A673 (cell line): ENCODE results near the gene DOCK1. TPM values are rescaled to one million over a fixed set of nuclear protein-coding genes. Genes with fewer than 3 reads are reported as not detected.
A peak's percentile ranks its signal among the peaks of the same experiment; 100 is the strongest.

Source experiments
- BruUV-seq: library from RNA; stranded (reverse); fragments of 400-500 nt; replicated peaks from 2 replicates; lab custom pipeline; 2021; lab: Mats Ljungman, UMichigan
- CTCF ChIA-PET: fragments of 300-600 bp; sonication (Branson Sonifier 250); formaldehyde crosslinking; loops from one replicate; lab custom pipeline; 2022; ENCODE audit warnings: antibody characterized with exemption; lab: Charles Lee
- POLR2A ChIA-PET: fragments of 300-600 bp; sonication (Branson Sonifier 250); formaldehyde crosslinking; loops from one replicate; lab custom pipeline; 2022; ENCODE audit warnings: antibody characterized with exemption; ENCODE audit not compliant: low non-redundant PET; lab: Charles Lee
- DNase-seq: peaks from one replicate; pipeline ENCODE4 v3.0.0-alpha.2; 2015; ENCODE audit warnings: low spot score
- H3K27ac ChIP-seq: fragments of 200-600 bp; sonication (generic); 2 replicates; pipeline ENCODE4 v1.5.1; 2016; ENCODE audit warnings: mixed run types, low read depth, mild to moderate bottlenecking, mixed read lengths, antibody characterized with exemption, low read length; ENCODE audit not compliant: poor library complexity, severe bottlenecking
- H3K27me3 ChIP-seq: fragments of 200-600 bp; sonication (generic); replicated peaks from 2 replicates; pipeline ENCODE4 v1.6.1; 2017; ENCODE audit warnings: mixed run types, low read depth, mild to moderate bottlenecking, mixed read lengths, antibody characterized with exemption, low read length; ENCODE audit not compliant: insufficient read depth, poor library complexity
- H3K36me3 ChIP-seq: fragments of 200-600 bp; sonication (generic); 2 replicates; pipeline ENCODE4 v1.6.1; 2016; ENCODE audit warnings: mixed run types, mild to moderate bottlenecking, mixed read lengths, antibody characterized with exemption, low read length; ENCODE audit not compliant: insufficient read depth, poor library complexity, severe bottlenecking
- H3K4me1 ChIP-seq: fragments of 200-600 bp; sonication (generic); 2 replicates; pipeline ENCODE4 v1.6.1; 2017; ENCODE audit warnings: mixed run types, mild to moderate bottlenecking, mixed read lengths, antibody characterized with exemption, low read length; ENCODE audit not compliant: insufficient read depth, poor library complexity, severe bottlenecking
- H3K4me3 ChIP-seq: fragments of 200-600 bp; sonication (generic); 2 replicates; pipeline ENCODE4 v1.5.1; 2016; ENCODE audit warnings: low read depth, mixed run types, mild to moderate bottlenecking, mixed read lengths, low read length; ENCODE audit not compliant: poor library complexity, severe bottlenecking
- H3K9me3 ChIP-seq: fragments of 200-600 bp; sonication (generic); 2 replicates; pipeline ENCODE4 v1.6.1; 2016; ENCODE audit warnings: mixed run types, low read depth, mild to moderate bottlenecking, mixed read lengths, antibody characterized with exemption, low read length; ENCODE audit not compliant: poor library complexity, severe bottlenecking
- CTCF ChIP-seq: fragments of 300-800, 200-600 bp; sonication (generic); conservative IDR thresholded peaks from 2 replicates; pipeline ENCODE4 v1.5.1; 2017; ENCODE audit warnings: low read depth, mild to moderate bottlenecking, antibody characterized with exemption, low read length, moderate library complexity, mixed read lengths
- EZH2 ChIP-seq: fragments of 200-600 bp; sonication (generic); IDR thresholded peaks from 2 replicates; pipeline ENCODE4 v1.6.1; 2017; ENCODE audit warnings: borderline replicate concordance, low read depth, mild to moderate bottlenecking, mixed read lengths, antibody characterized with exemption, low read length; ENCODE audit not compliant: poor library complexity, severe bottlenecking
- intact Hi-C: fragments of 100-400 bp; cut with micrococcal nuclease; formaldehyde crosslinking; loops from one replicate; pipeline ENCODE4 v1.10.0; 2022; ENCODE audit not compliant: unreplicated experiment
- total RNA-seq: library from RNA; stranded (reverse); gene quantifications from 2 replicates; pipeline ENCODE4 v1.2.3, GENCODE V29; 2021

The DOCK1 gene
- total RNA-seq, 1 experiment from 2014 or later: 30.7 TPM

GRCh38 chr10:127227027-127227426 lies 321.8 kb downstream of the DOCK1 start:
- Histone ChIP-seq H3K27ac (no peak overlapping the region), H3K4me3 (no peak overlapping the region), H3K27me3 (no peaks in the 10 kb centered on the region), H3K9me3 (no peaks in the 10 kb centered on the region), H3K36me3 (no peaks in the 10 kb centered on the region), H3K4me1 (no peaks in the 10 kb centered on the region)
- no TSS peak for BruUV-seq
- CTCF ChIA-PET: no interaction called here
- intact Hi-C loops: no loop called here
- POLR2A ChIA-PET: no interaction called here
- no peak for DNase-seq
- TF ChIP-seq CTCF (no peak), EZH2 (no peak)

GRCh38 chr10:127227663-127228062 lies 322.4 kb downstream of the DOCK1 start:
- no peaks in the 10 kb centered on the region for H3K36me3 ChIP-seq
- intact Hi-C loops: no loop called here
- H3K27ac ChIP-seq: no peak overlapping the region
- H3K4me1 ChIP-seq: no peaks in the 10 kb centered on the region
- H3K4me3 ChIP-seq: no peak overlapping the region
- ChIA-PET CTCF (no interaction called here), POLR2A (no interaction called here)
- no TSS peak for BruUV-seq
- no peak for TF ChIP-seq CTCF
- TF ChIP-seq EZH2: no peak
- H3K27me3 ChIP-seq: no peaks in the 10 kb centered on the region
- no peak for DNase-seq
- no peaks in the 10 kb centered on the region for H3K9me3 ChIP-seq

GRCh38 chr10:127228195-127228787 lies 323.1 kb downstream of the DOCK1 start:
- H3K4me3 ChIP-seq: no peak overlapping the region
- POLR2A ChIA-PET: no interaction called here
- H3K27me3 ChIP-seq: no peaks in the 10 kb centered on the region
- no peaks in the 10 kb centered on the region for H3K4me1 ChIP-seq
- no peaks in the 10 kb centered on the region for H3K9me3 ChIP-seq
- intact Hi-C loops: no loop called here
- H3K36me3 ChIP-seq: no peaks in the 10 kb centered on the region
- DNase-seq: peak; percentile 6
- no peak overlapping the region for H3K27ac ChIP-seq
- BruUV-seq: no TSS peak
- TF ChIP-seq CTCF (no peak), EZH2 (no peak)
- CTCF ChIA-PET: no interaction called here
